ENCODE data around the gene INTS7.

DNA sequence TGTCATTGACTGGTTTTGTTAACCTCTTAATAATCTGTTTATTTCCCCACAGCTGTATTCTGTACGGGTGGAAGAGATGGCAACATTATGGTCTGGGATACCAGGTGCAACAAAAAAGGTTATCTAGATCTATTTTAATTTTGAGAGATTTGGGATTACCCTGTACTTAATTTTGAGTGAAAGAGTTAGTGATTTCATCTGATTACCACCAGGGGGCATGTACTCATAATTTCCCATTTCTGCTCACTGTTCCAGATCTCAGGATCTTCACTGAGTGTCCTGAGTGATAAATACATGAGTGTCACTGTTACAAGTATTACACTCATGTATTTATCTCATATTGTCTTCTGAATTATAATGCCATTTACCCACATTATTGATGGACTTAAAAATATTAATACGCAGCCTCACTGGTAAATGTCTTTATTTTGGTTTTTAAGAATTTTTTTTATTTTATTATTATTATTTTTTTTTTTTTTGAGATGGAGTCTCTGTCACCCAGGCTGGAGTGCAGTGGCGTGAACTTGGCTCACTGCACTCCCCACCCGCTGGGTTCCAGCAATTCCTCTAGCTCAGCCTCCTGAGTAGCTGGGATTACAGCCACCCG lies 27.6 kb upstream of the INTS7 start:
- no peak for TF ChIP-seq POLR2AphosphoS5 (IDR thresholded peaks at IDR 0.05; ENCODE audit: low read depth, low read length)
- no peak for TF ChIP-seq POLR2A (IDR thresholded peaks at IDR 0.05; ENCODE audit: low read depth, low read length)
- no peak for TF ChIP-seq TAF1 (IDR thresholded peaks at IDR 0.05; ENCODE audit: borderline replicate concordance, low read depth, low read length)
